Activated B cell treated with CpG ODN at 0.5 μM for 24 hours (primary cell): Measurements from ENCODE around the gene EEFSEC. TPM values are rescaled to one million over a fixed set of nuclear protein-coding genes. Genes with fewer than 3 reads are reported as not detected.

Experiments
- ATAC-seq: fragments of 200-7000 bp; cut with Tn5 transposase; one replicate; pipeline ENCODE4 v1.10.0; 2021; ENCODE audit warnings: low read depth, mild to moderate bottlenecking, moderate library complexity
- CTCF ChIA-PET: fragments of 350-600 bp; sonication (Branson Sonifier 250); formaldehyde crosslinking; loops from one replicate; lab custom pipeline; 2021; ENCODE audit warnings: antibody characterized with exemption; lab: Charles Lee
- POLR2A ChIA-PET: fragments of 350-600 bp; sonication (Branson Sonifier 250); formaldehyde crosslinking; loops from one replicate; lab custom pipeline; 2021; ENCODE audit warnings: antibody characterized with exemption; lab: Charles Lee
- DNase-seq: peaks from one replicate; pipeline ENCODE4 v3.0.0; 2022
- H3K27ac Mint-ChIP-seq: one replicate; pipeline ENCODE4 v1.8.0; 2020; ENCODE audit warnings: mixed read lengths
- H3K27me3 Mint-ChIP-seq: one replicate; pipeline ENCODE4 v1.8.0; 2021; ENCODE audit warnings: mixed read lengths
- H3K36me3 Mint-ChIP-seq: one replicate; pipeline ENCODE4 v1.8.0; 2021; ENCODE audit warnings: low read depth, mixed read lengths
- H3K4me1 Mint-ChIP-seq: one replicate; pipeline ENCODE4 v1.8.0; 2021; ENCODE audit warnings: mixed read lengths
- H3K4me3 Mint-ChIP-seq: one replicate; pipeline ENCODE4 v1.8.0; 2020; ENCODE audit warnings: mild to moderate bottlenecking, mixed read lengths
- H3K9me3 Mint-ChIP-seq: one replicate; pipeline ENCODE4 v1.8.0; 2020; ENCODE audit warnings: mixed read lengths
- CTCF ChIP-seq: fragments of 200-600 bp; IDR thresholded peaks from one replicate; pipeline ENCODE4 v1.8.0; 2022; ENCODE audit warnings: antibody characterized with exemption, mild to moderate bottlenecking
- intact Hi-C: fragments of 100-400 bp; cut with micrococcal nuclease; formaldehyde crosslinking; loops from one replicate; pipeline ENCODE4 v1.15.1; 2024
- total RNA-seq: library from RNA; stranded (reverse); gene quantifications from 2 replicates; pipeline ENCODE4 v1.2.3, GENCODE V29; 2022

Gene EEFSEC
- total RNA-seq, 1 donor from 2014 or later, result 20.0 TPM

- intact Hi-C loops, result no loop called here
- ATAC-seq (no peak), DNase-seq (no peak)
- no peaks in the 10 kb centered on the region for H3K27me3 Mint-ChIP-seq
- POLR2A ChIA-PET, result no interaction called here
- no peaks in the 10 kb centered on the region for H3K9me3 Mint-ChIP-seq
- no peaks in the 10 kb centered on the region for H3K4me1 Mint-ChIP-seq
- TF ChIP-seq CTCF, result no peak
- peaks cover 7% of the 10 kb centered on the region for H3K36me3 Mint-ChIP-seq
- H3K27ac Mint-ChIP-seq, result no peak overlapping the region
- CTCF ChIA-PET, result no interaction called here
- H3K4me3 Mint-ChIP-seq, result no peak overlapping the region
Observed at GRCh38 chr3:128328546-128329458, 175.5 kb downstream of the EEFSEC start.

- H3K4me1 Mint-ChIP-seq, result no peaks in the 10 kb centered on the region
- peaks cover 15% of the 10 kb centered on the region for H3K36me3 Mint-ChIP-seq
- H3K27ac Mint-ChIP-seq, result no peak overlapping the region
- H3K9me3 Mint-ChIP-seq, result no peaks in the 10 kb centered on the region
- ChIA-PET CTCF (no interaction called here), POLR2A (no interaction called here)
- H3K4me3 Mint-ChIP-seq, result no peak overlapping the region
- intact Hi-C loops, result no loop called here
- no peak for TF ChIP-seq CTCF
- DNase-seq, result no peak
- no peaks in the 10 kb centered on the region for H3K27me3 Mint-ChIP-seq
- ATAC-seq, result no peak
Observed at GRCh38 chr3:128329491-128330213, 176.4 kb downstream of the EEFSEC start.

- H3K27ac Mint-ChIP-seq, result no peak overlapping the region
- CTCF ChIA-PET, result no interaction called here
- ATAC-seq, result no peak
- H3K36me3 Mint-ChIP-seq, result peaks cover 15% of the 10 kb centered on the region
- POLR2A ChIA-PET, result no interaction called here
- no peak for DNase-seq
- no peaks in the 10 kb centered on the region for H3K4me1 Mint-ChIP-seq
- TF ChIP-seq CTCF, result no peak
- H3K4me3 Mint-ChIP-seq, result no peak overlapping the region
- H3K27me3 Mint-ChIP-seq, result no peaks in the 10 kb centered on the region
- intact Hi-C loops, result no loop called here
- no peaks in the 10 kb centered on the region for H3K9me3 Mint-ChIP-seq
Observed at GRCh38 chr3:128330214-128330842, 177.0 kb downstream of the EEFSEC start.

GRCh38 chr3:128334086-128334645 lies 180.9 kb downstream of the EEFSEC start:
- intact Hi-C loops, result no loop called here
- H3K27me3 Mint-ChIP-seq, result no peaks in the 10 kb centered on the region
- POLR2A ChIA-PET, result no interaction called here
- TF ChIP-seq CTCF, result no peak
- DNase-seq (no peak), ATAC-seq (no peak)
- no peaks in the 10 kb centered on the region for H3K9me3 Mint-ChIP-seq
- CTCF ChIA-PET, result no interaction called here
- no peak overlapping the region for H3K4me3 Mint-ChIP-seq
- no peaks in the 10 kb centered on the region for H3K4me1 Mint-ChIP-seq
- no peak overlapping the region for H3K27ac Mint-ChIP-seq
- peaks cover 37% of the 10 kb centered on the region for H3K36me3 Mint-ChIP-seq
